SK-N-DZ (cell line): ENCODE measurements around the gene THAP7.

Source experiments
- small RNA-seq, 2 experiments: library from RNA; depleted of rRNA; stranded (forward); fragments of <200 nt; gene quantifications; one replicate each; pipeline ENCODE3, GENCODE V24; 2014

THAP7 gene

Small RNA genes lying within 50 kb of the gene (small RNA-seq; reads per million reads assigned to genes)
- gene MIR649 = 0 reads per million in 2 experiments
